Liver (tissue), 3 donors: Measurements from ENCODE around the gene DACH1.

ENCODE experiments used
- GABPA ChIP-seq, 2 donors: IDR thresholded peaks in 1 of 2; conservative IDR thresholded peaks in 1 of 2; 2 replicates each; pipeline ENCODE4 v1.6.1; 2016; ENCODE audit warnings: antibody characterized with exemption in 2 of 2, mild to moderate bottlenecking in 1 of 2, moderate library complexity in 1 of 2
- JUND ChIP-seq, 2 donors: IDR thresholded peaks; 2 replicates each; pipeline ENCODE4 v1.6.1; 2016; ENCODE audit warnings: antibody characterized with exemption in 2 of 2
- RAD21 ChIP-seq, 2 donors: IDR thresholded peaks; 2 replicates each; pipeline ENCODE4 v1.6.1; 2016; ENCODE audit warnings: antibody characterized with exemption in 2 of 2, mild to moderate bottlenecking in 2 of 2
- SP1 ChIP-seq: IDR thresholded peaks from 2 replicates; pipeline ENCODE4 v1.6.1; 2018; ENCODE audit warnings: antibody characterized with exemption, mild to moderate bottlenecking
- TAF1 ChIP-seq: conservative IDR thresholded peaks from 2 replicates; pipeline ENCODE4 v1.6.1; 2016; ENCODE audit warnings: antibody characterized with exemption, mild to moderate bottlenecking
- YY1 ChIP-seq: IDR thresholded peaks from 2 replicates; pipeline ENCODE4 v1.6.1; 2016; ENCODE audit warnings: antibody characterized with exemption, mild to moderate bottlenecking
- TF ChIP-seq, protein P1 (sequence below): fragments of 150-350 bp; IDR thresholded peaks from 2 replicates; pipeline ENCODE4 v1.5.1; 2017; ENCODE audit warnings: improper control_type of control experiment, low read depth, low read length; ENCODE audit not compliant: missing input control
- TF ChIP-seq, protein P2 (sequence below): IDR thresholded peaks from 2 replicates; pipeline ENCODE4 v1.6.1; 2016; ENCODE audit warnings: antibody characterized with exemption
- TF ChIP-seq, protein P3 (sequence below): IDR thresholded peaks from 2 replicates; pipeline ENCODE4 v1.6.1; 2016; ENCODE audit warnings: antibody characterized with exemption
- TF ChIP-seq, protein P4 (sequence below): IDR thresholded peaks from 2 replicates; pipeline ENCODE4 v1.6.1; 2016; ENCODE audit warnings: antibody characterized with exemption, mild to moderate bottlenecking
- donor health status: healthy.
- donor health status: healthy.

DNA sequence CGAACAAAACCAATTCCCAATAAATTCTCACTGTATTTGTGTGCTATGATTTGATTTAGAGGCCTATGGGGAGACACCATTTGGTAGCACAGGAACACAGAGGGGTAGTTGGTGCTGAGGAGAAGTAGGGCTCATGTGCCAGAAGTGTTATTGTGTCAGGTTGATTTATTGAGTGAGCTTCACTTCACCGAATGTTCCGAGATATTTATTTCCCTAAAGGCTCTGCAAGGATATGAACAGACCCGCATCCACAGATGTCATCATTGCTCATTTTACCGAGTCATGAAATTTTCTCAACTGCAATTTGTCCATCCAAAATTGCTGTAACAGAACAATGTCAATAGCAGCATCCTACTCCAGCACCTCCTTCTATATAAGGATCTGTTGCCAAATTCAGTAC, 69.5 kb downstream of the DACH1 start:
- TF ChIP-seq, protein P1, sequence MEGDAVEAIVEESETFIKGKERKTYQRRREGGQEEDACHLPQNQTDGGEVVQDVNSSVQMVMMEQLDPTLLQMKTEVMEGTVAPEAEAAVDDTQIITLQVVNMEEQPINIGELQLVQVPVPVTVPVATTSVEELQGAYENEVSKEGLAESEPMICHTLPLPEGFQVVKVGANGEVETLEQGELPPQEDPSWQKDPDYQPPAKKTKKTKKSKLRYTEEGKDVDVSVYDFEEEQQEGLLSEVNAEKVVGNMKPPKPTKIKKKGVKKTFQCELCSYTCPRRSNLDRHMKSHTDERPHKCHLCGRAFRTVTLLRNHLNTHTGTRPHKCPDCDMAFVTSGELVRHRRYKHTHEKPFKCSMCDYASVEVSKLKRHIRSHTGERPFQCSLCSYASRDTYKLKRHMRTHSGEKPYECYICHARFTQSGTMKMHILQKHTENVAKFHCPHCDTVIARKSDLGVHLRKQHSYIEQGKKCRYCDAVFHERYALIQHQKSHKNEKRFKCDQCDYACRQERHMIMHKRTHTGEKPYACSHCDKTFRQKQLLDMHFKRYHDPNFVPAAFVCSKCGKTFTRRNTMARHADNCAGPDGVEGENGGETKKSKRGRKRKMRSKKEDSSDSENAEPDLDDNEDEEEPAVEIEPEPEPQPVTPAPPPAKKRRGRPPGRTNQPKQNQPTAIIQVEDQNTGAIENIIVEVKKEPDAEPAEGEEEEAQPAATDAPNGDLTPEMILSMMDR = no peak
- TF ChIP-seq SP1 = no peak
- TF ChIP-seq YY1 = no peak
- no peak for TF ChIP-seq GABPA (IDR thresholded peaks at IDR 0.05 in 1 of 2, conservative IDR thresholded peaks at IDR 0.05 in 1 of 2)
- TF ChIP-seq RAD21 (IDR thresholded peaks at IDR 0.05) = no peak
- TF ChIP-seq, protein P2, sequence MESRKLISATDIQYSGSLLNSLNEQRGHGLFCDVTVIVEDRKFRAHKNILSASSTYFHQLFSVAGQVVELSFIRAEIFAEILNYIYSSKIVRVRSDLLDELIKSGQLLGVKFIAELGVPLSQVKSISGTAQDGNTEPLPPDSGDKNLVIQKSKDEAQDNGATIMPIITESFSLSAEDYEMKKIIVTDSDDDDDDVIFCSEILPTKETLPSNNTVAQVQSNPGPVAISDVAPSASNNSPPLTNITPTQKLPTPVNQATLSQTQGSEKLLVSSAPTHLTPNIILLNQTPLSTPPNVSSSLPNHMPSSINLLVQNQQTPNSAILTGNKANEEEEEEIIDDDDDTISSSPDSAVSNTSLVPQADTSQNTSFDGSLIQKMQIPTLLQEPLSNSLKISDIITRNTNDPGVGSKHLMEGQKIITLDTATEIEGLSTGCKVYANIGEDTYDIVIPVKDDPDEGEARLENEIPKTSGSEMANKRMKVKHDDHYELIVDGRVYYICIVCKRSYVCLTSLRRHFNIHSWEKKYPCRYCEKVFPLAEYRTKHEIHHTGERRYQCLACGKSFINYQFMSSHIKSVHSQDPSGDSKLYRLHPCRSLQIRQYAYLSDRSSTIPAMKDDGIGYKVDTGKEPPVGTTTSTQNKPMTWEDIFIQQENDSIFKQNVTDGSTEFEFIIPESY = no peak
- TF ChIP-seq JUND (IDR thresholded peaks at IDR 0.05) = no peak
- TF ChIP-seq, protein P3, sequence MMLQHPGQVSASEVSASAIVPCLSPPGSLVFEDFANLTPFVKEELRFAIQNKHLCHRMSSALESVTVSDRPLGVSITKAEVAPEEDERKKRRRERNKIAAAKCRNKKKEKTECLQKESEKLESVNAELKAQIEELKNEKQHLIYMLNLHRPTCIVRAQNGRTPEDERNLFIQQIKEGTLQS = no peak
- TF ChIP-seq, protein P4, sequence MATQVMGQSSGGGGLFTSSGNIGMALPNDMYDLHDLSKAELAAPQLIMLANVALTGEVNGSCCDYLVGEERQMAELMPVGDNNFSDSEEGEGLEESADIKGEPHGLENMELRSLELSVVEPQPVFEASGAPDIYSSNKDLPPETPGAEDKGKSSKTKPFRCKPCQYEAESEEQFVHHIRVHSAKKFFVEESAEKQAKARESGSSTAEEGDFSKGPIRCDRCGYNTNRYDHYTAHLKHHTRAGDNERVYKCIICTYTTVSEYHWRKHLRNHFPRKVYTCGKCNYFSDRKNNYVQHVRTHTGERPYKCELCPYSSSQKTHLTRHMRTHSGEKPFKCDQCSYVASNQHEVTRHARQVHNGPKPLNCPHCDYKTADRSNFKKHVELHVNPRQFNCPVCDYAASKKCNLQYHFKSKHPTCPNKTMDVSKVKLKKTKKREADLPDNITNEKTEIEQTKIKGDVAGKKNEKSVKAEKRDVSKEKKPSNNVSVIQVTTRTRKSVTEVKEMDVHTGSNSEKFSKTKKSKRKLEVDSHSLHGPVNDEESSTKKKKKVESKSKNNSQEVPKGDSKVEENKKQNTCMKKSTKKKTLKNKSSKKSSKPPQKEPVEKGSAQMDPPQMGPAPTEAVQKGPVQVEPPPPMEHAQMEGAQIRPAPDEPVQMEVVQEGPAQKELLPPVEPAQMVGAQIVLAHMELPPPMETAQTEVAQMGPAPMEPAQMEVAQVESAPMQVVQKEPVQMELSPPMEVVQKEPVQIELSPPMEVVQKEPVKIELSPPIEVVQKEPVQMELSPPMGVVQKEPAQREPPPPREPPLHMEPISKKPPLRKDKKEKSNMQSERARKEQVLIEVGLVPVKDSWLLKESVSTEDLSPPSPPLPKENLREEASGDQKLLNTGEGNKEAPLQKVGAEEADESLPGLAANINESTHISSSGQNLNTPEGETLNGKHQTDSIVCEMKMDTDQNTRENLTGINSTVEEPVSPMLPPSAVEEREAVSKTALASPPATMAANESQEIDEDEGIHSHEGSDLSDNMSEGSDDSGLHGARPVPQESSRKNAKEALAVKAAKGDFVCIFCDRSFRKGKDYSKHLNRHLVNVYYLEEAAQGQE = no peak
- no peak for TF ChIP-seq TAF1
